ENCODE results near the gene PTCH1. TPM values are rescaled to one million over a fixed set of nuclear protein-coding genes. Genes with fewer than 3 reads are reported as not detected.

Gene PTCH1
- total RNA-seq, 1 experiment from 2014 or later: 36.7 TPM

DNA sequence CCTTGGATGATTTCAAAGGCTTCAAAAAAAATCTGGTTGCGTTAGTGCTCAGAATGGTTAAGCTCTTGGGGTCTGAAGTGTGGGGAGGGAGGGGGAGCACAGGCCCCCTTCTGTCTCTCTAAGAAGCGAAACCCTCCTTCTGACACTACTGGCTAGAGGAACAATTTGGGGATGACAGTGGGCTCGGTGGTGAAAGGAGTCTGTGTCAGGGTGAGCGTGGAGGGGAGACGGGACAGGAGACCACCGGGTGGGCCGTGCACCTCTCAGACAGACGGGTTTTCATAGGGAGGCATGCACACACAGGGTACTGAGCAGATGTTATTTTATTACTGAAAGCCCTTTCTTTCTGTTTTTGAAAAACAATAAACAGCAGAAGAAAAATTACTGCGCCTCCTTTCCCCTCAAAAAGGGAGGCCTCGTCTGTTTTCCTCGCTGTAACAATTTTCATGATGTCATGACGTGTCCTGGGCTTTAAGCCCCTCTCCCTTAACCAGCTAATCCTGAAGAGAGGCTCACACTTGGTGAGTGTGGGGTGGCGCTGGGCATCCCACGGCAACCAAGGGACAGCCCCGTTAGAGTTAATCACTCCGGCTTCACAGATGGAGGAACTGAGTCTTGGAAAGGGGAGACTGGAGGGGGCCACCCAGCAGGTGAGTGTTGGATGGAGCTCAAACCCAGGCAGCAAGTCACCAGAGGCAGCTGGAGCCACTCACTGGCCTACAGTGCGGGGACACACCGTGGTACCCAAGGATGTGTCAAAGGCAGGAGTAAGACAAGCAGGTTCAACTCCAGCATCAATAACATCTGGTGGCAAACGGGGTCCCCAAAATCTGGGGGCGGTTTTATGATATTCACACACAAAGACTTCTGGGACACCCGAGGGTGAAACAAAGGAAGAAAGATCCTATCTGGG lies 53.4 kb downstream of the PTCH1 start:
- no peak for DNase-seq (ENCODE audit: low spot score)

DNA sequence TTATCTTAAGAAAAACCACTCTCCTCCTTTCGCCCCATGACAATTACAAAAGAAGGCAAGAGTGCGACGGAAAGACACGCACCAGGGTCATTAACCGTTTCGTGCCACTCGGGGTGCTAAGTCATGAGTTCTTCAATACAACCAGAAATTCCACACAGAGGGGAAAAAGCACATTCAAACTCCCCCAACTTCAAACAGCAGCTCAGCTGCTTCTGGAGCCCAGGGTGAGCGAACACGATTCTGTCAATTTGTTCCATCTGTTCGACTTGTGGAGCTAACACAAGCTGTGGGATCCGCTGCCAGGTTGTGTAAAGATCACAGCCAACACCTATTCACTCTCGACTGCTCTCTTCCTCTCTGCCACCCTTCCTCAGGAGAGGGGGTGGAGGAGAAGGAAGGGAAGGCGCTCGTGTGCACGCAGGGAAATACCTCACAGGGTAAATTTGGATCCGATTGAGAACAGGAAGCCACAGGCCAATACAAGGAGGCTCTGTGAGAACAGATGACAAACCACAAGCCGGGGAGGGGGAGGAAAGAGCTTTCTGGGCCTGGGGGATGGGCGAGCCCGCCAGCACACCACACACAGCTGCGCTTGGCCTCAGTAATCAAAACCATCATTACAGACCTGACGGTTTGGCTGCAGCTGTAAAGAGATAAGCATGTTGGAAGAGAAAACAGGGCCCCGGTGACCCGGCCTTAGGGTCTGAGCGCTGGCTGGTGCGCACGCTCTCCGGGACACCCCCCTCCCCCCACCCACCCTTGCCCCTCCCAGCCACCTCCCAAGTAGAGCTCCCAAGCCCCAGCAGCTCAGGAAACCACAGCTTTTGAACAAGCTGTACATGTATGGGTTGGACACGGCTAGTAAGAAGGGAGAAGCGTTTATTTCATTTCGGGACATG lies 54.3 kb downstream of the PTCH1 start:
- peak; percentile 80 for DNase-seq (ENCODE audit: low spot score)

DNA sequence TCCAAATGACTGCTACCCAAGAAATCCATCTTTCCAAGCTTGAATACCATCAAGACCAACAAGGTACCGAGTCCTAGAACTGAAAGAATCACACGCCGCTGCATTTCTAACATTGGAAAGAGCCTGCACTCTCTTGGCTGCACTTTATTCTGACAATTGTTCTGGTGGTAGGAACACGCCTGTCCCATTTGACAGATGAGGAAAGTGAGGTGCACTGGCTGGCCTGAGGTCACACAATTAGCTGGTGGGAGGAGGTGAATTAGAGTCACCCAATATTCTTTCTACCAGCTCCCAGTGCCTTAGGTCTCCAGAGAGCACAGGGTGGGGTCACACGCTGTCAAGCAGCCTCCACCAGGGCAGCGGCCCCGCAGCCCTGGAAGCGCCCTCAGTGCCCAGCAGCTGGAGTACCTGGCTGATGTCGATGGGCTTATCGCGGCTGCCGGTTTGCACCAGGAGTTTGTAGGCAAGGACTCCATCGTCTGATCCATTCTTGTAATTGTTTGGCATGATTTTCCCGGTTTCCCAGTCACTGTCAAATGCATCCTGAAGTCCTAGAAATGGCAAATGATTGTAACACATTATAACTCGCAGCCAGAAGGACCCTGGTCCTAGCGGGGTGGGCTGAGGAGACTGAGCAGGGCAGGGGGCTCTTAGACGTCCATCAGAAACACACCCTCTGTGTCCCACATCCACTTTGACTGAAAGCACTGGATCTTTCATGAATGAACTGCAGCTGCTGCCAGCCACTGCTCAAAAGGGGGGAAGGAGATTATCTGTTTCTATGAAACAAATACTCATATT lies 55.1 kb downstream of the PTCH1 start:
- DNase-seq (ENCODE audit: low spot score): no peak

DNA sequence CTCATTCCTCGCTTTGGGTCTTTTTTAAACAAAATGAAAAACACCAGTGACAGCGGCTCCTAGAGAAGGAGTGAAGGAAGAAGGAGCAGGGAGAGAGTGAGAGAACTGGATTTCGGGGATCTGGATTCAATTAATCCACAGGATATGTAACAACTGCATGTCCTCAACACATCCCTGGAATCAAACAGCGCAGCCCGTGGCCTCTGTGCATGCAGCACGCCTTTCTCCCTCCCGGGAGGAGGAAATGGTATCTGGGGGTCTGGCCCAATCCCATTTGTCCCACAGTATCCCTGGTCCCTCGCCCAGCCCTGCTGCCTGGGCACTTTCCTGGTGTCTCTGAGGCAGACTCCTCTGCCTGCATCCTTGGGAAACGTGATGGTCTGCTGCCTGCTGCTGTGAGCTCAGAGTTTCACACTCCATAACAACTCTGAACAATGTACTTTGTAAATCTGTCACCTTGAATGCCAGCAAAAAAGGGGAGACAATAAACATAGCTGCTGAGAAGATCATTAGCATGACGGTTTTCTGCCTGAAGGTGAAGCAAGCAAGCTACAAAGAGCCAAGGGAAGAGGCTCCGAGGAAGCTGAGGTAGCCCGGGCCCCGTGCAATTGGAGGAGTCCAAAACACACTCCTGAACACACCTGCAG lies 56.1 kb downstream of the PTCH1 start:
- no peak for DNase-seq (ENCODE audit: low spot score)

DNA sequence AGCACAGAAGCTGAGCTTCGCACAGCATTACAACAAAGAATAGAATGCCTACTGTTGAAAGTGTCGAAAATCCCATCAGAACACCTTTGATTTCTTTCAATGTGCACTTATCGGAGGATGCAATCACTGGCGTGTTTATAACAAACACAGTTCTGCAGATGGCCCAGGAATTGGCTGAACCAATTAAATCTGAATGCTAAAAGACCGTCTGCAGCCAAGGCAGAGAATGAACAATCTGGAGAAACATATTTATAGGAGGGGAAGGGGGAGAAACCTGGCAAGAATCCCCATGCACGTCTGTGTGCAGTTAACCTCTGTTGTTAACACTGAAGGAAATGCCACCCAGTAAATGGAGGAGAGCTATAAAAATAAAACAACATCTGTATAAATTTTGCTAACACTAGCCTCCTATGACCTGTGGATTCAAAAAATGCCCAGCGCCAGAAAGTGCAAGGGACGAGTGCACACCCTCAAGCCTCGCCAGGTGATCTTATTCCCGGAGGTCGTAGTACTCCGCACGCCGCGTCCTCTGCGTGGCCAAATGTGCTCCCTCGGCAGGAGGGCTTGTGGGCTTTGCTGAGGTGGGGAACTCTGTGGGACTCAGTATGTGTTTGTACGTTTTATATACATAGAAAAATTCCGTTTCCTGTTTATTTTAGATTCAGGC lies 56.8 kb downstream of the PTCH1 start:
- no peak for DNase-seq (ENCODE audit: low spot score)

DNA sequence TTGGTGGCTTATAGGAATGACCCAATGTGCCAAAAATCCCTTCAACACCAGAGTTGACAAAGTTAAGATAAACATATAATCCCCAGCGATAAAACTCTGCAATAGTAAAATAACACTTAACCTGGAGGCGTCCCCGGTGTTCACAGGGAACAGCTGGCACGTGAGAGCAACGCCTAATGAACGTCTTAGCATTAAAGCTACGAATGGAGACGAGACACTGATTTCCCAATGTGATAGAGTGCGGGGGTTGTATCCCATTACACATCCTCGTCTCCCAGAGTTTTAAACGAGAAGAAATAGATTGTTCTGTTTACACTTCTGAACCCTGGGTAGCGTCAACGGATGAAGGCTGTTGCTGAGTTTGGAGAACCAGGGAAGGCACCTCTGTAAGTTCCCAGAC lies 57.6 kb downstream of the PTCH1 start:
- DNase-seq (ENCODE audit: low spot score): no peak

DNA sequence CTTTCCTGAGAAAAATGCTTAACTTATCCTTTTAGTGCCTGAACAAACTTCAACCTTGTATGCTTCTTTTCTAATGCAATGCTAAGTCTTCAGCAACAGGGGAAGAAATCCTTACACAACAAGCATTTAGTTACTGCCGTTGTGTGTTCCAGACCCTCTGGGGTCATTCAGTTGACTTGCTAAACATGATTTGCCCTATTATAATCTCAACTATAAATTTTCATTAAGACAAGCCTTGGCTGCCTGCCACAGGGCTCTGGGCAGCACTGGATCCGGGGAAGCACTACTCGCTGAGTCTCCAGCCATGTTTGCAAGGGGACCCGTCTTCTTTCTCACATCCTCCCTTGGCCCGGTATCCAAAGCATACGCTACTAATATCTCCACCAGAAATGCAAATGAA lies 58.1 kb downstream of the PTCH1 start:
- DNase-seq (ENCODE audit: low spot score): no peak

DNA sequence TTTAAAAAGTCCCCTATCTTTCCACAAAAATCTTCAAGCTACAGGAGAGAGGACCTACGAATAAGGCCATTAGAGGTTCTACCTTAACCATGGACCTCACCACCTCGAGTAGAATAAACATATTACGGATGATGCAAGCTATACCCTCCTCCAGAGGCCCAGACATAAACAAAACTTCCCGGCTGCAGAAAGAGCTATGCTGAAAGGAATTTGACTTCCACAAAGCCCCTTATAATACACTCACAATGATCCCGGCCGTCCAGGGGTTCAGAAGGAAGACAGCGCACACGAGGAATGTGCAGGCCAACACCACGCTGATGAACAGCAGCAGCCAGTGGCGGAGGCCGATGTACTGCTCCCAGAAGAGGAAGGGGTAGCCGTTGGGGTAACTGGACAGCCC lies 59.0 kb downstream of the PTCH1 start:
- DNase-seq (ENCODE audit: low spot score): no peak

DNA sequence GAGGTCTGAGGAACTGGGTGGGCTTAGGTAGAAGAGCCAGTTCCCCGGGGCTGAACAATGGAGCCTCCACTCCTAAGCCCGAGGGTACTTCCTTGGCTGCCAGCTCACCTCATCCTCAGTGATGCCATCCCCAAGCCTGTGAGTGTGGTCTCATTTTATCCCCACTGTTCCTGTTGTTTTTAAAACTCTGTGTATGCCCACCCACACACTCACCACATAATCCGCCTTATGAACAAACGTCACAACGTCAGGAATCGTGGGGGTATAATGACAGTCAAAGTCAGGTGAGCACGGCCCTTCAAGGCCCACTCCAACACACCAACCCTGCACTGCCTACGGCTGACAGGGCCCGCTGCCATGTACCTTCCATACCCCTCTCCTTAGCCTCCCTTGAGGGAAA lies 61.1 kb downstream of the PTCH1 start:
- DNase-seq (ENCODE audit: low spot score): no peak

DNA sequence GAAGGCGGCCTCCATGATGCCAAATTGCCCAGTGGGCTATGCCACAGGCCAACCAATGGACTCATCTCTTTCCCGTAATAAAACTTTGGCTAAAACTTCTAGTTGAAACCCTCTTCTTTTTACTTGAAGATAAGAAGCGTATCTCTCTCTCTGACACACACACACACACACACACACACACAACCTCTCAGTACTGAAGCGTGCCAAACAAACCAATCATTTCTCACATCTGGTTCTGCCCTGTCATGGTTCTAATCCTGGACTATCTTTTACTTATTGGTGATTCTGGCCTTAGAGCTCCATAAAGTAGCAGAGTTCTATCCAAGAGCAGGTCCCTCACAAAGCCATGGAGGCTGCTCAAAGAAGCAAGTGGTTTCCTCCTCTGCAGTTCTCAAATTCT lies 64.6 kb downstream of the PTCH1 start:
- DNase-seq (ENCODE audit: low spot score): no peak

DNA sequence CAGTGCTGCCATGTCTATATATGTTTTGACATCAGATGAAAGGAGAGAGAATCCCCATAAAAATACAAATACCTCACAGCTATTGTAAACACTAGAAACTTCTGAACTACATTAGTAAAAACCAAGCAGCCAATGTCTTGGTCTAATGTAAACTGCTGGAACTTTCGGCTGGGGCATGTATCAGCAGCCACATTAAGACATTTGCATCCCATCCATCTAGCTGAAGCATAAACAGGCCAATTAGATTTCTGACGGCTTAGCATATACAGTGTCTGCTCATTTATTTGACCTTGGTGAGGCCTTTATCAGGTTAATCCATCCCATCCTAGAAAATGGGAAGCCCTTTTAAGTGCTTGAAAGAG lies 65.7 kb downstream of the PTCH1 start:
- no peak for DNase-seq (ENCODE audit: low spot score)

DNA sequence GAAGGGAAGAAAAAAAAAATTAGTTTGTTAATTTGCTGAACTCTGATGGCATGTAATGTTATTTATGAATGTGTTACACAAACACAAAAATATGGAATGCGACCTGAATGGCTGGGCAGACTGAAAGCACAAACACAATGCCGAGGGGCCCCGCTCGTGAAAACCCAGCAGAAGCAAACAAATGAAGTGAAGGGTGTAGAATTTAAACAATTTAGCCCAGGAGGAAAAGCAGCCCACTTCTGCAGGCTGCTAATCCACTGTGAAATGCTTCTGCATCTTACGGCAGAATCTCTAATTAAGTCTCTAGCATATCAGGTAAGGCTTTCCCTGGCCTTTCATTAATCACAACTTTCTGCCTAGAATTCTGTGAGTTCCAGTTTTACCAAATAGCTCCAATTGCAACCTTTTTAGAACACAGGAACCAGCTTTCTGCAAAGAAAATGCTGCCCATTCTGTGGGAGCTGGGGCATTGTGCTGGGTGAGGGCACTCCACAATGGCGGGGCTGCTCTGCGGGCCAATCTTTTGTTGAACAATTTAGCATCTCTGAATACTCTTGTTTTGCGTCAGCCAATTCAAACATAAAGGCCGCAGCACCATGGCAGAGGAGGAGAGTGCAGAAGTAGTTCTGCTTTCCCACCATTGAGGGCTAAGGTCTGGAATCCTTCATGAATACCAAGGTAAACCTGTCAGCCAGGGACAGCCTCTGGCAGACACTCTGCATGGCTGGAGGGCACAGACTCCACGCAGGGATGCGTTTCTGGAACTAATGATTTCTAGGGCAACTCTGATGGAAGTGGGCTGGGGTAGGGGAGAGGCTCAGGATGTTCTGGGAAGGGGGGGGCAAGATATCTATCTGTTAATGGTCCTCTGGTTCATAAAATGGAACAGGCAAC lies 66.4 kb downstream of the PTCH1 start:
- DNase-seq (ENCODE audit: low spot score): no peak

DNA sequence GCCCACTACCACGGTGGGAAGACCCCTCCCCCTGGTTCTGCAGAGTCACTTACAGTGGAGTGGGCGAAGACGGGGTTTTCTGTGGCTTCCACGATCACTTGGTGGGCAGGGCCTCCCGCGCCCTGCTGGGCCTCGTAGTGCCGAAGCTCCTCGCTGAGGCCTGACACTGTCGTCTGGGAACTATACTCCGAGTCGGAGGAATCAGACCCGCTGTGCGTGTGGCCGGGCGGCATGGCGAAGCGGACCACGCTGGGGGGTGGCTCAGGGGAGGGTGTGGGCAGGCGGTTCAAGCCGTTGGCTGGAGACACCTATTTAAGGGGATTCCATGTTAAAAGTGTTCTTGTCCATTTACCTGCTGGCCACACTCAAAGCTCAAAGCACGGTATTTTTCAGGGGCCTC lies 67.8 kb downstream of the PTCH1 start:
- DNase-seq (ENCODE audit: low spot score): no peak

DNA sequence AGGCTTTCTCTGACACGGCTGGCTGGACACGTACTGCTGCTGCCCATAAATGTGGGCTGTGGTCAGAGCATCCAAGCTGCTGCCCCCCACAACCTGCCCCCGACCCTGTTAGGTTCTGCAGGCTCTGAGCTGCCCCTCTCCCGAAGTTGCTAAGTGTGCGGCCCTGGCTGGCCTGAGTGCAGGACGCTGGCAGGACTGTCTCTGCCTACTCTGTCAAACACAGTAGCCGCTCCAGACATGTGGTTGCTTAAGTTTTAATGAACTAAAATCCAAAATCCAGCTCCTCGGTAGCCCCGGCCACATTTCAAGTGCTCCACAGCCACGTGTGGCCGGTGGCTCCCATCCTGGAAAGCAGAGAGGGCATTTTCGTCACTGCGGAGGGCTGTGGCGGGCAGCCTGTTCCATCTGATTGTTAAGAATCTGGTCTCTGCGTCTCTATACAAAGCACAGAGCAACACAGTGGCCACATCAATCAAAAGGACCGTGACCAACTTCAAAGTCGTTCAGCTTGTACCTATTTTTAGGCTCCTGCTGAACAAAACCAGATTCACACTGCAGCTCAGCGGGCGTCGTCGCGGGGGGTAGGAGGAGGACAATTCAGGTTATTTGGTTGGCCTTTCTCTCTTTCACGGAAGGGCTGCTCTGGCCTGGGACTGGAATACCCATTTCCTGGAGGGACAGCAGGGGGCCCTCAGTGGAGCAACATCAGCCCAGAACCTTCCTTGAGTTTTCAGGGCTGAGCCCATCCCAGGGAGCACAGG lies 68.9 kb downstream of the PTCH1 start:
- no peak for DNase-seq (ENCODE audit: low spot score)

DNA sequence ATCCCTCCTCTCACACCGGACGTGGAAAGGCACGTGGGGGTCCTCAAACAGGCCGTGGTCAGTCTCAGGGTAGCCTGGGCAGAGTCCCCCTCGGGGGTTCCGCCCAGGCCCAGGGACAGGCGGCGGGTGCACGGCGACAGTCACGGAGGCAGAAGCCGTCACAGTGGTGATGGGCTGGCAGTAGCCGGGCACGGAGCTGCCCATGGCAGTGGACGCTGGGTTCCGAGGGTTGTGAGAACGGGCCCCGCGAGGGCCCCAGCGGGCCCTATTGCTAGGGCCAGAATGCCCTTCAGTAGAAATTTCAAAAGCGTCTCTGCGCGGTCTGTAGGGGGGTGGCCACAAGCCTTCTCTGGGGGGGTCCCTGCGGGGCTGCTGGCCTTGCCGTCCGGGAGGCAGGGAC lies 69.8 kb downstream of the PTCH1 start:
- no peak for DNase-seq (ENCODE audit: low spot score)

DNA sequence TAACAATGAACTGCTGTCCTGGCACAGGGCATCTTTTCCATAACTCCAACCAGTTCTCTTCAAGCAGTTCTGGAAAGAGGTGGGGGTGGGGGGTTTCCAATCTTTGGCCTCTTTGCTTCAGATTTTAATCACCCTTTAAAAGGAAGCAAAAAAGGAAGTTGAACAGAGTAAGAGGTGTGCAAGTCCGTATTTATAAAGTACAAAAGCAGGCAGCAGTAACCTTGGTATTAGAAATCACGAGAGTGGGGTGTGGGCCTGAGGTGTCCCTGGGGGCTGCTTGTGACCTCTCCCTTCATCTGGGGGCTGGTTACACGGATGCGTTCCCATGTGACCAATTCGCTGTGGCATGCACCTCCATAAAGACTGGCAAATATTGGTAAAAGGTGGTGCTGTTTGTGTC lies 70.5 kb downstream of the PTCH1 start:
- no peak for DNase-seq (ENCODE audit: low spot score)

DNA sequence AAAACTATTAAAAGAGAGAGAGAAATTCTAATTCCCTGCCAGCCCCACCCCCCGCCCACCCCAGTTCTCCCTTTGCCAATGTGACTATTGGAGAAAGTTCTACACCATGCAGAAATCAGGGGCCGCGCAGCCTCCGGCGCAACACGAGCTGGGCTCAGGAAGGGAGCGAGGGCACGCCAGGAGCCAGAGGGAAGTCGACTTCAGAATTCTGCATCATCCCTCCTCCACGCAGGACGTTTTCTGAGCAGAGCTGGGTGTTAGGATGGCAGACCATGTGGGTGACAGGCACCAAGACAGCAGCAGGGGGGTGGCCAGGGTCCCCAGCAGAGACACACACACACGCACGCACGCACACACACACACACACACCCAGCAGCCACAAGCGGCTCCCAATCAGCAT lies 72.6 kb downstream of the PTCH1 start:
- DNase-seq (ENCODE audit: low spot score): no peak

DNA sequence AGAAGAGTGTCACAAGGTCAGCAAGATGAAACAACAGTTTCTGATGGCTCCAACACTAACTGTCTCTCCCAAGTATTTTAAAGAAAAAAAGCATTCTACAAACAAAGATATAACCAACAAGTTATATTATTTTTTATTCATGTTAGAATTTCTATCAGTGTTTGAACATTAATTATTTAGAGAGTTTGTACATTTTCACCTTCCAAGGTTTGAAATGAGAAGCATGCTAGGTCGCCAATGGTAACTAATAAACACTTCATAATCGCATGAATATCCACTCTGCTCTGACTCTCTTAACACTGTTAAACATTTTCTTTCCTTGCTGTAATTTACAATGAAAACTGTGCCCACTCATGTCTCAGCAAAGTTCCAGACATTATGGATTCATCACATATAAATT lies 73.5 kb downstream of the PTCH1 start:
- no peak for DNase-seq (ENCODE audit: low spot score)

DNA sequence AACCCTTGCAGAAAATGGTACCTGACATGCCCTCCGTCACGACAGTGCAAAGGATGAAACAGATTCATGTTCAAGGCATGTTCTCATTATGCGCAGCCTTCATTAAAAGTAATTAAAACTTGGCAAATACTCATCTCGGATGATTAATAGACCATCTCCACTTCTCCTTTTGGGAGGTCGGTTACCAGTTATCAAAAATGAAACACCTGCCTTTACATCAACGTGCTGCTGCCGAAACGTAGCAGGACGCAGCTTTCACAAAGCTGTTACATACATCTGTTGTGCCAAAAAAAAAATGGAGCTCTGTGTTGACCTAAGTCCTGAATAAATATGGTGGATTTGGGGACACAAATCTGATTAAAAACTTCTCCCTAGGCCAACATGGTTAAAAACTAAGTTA lies 75.7 kb downstream of the PTCH1 start:
- no peak for DNase-seq (ENCODE audit: low spot score)

Data from A172 (cell line).